ENCODE data around the gene MRPL52.

DNA sequence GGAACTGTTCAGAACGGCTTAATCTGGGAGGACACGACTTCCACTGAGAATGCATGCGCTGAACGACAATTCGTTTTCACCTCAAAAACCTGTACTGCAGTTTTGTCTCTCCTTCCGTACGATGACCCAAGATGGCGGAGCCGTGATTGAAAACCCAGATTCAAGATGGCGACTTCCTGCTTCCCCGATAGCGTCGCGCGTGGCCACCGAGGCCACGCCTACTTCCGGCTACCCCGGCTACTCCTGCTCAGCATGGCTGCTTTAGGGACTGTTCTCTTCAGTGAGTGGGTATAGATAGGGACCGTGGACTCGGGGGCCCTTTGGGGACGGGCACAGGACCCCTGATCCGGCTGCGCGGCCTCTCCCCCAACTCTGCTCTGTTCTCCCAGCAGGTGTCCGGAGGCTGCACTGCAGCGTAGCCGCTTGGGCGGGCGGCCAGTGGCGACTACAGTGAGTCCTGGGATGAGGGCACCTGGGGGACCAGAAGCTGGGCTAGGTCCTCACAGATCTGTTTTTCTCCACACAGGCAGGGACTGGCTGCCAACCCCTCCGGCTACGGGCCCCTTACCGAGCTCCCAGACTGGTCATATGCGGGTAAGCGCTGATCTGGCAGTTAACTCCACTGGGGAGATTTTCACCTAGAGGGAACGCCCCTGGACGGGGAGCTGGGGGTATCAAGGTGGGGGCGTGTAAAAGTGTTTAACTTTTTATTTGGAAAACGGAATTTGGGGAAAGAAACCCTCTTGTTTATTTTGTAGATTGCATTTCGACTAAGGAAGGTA, at the start of gene MRPL52:
- TF ChIP-seq, protein P1, sequence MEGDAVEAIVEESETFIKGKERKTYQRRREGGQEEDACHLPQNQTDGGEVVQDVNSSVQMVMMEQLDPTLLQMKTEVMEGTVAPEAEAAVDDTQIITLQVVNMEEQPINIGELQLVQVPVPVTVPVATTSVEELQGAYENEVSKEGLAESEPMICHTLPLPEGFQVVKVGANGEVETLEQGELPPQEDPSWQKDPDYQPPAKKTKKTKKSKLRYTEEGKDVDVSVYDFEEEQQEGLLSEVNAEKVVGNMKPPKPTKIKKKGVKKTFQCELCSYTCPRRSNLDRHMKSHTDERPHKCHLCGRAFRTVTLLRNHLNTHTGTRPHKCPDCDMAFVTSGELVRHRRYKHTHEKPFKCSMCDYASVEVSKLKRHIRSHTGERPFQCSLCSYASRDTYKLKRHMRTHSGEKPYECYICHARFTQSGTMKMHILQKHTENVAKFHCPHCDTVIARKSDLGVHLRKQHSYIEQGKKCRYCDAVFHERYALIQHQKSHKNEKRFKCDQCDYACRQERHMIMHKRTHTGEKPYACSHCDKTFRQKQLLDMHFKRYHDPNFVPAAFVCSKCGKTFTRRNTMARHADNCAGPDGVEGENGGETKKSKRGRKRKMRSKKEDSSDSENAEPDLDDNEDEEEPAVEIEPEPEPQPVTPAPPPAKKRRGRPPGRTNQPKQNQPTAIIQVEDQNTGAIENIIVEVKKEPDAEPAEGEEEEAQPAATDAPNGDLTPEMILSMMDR (IDR thresholded peaks at IDR 0.05; ENCODE audit: low read depth, low read length) = no peak
- peak; percentile 87 for TF ChIP-seq POLR2A (IDR thresholded peaks at IDR 0.05; ENCODE audit: extremely low read depth, insufficient read length)
- peak; percentile 86 for TF ChIP-seq MYC (IDR thresholded peaks at IDR 0.05; ENCODE audit: low read depth, low read length)
